SK-N-MC (cell line): ENCODE results near the gene PCDHGA1.
"Not testable (repeated sequence)": the region's sequence is repeated elsewhere in the genome, so short reads cannot be mapped to it uniquely, and the experiment has no call there.

Source experiments
- EZH2 ChIP-seq: fragments of 200-600 bp; sonication (generic); IDR thresholded peaks from one replicate; pipeline ENCODE4 v1.6.1; 2017; ENCODE audit warnings: antibody characterized with exemption
- POLR2AphosphoS5 ChIP-seq: IDR thresholded peaks from 2 replicates; pipeline ENCODE4 v1.6.1; 2012; ENCODE audit warnings: mild to moderate bottlenecking, low read depth, low read length, borderline replicate concordance

- not testable (repeated sequence) for TF ChIP-seq EZH2, POLR2AphosphoS5
Observed at GRCh38 chr5:141432308-141432707, 102.0 kb downstream of the PCDHGA1 start.
